ENCODE results near the gene ARMC3. TPM values are rescaled to one million over a fixed set of nuclear protein-coding genes. Genes with fewer than 3 reads are reported as not detected.

ARMC3 gene
- total and polyA plus RNA-seq, 9 of the 15 experiments (the other 6 are each of a cell fraction or from before 2014, with no cell fraction given) = 0.33 to 1.1 (median 0.62) TPM

DNA sequence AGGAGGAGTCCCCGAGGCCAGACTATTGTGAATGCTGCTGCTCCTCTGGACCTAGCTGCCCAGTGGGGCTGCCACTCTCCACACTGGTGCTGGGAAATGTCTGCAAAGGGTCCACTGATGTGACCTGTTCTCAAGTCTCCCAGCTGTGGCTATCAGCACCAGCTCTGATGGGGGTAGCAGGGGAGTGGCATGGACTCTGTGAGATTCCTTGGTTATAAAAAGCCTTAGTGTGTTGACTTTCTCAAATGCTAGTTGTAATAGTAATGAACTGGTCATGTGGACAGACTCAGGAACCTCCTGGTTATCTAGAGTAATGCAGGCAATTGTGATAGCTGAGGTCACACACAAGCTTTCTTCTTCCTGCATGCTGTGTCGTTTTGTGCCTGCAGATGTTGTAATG is 34.1 kb upstream of the ARMC3 start (continued):
- TF ChIP-seq KDM5B (IDR thresholded peaks at IDR 0.05; ENCODE audit: insufficient replicate concordance, low read depth, low read length) (no peak), STAG1 (CRISPR knock-in tag; IDR thresholded peaks at IDR 0.05; ENCODE audit: borderline replicate concordance) (no peak), SAFB2 (IDR thresholded peaks at IDR 0.05; ENCODE audit: borderline replicate concordance, low read depth, low read length, severe bottlenecking) (no peak), FOSL1 (tag; conservative IDR thresholded peaks at IDR 0.05) (no peak), ETV1 (tag; conservative IDR thresholded peaks at IDR 0.05; ENCODE audit: low read depth) (no peak), ZNF175 (CRISPR knock-in tag; IDR thresholded peaks at IDR 0.05; ENCODE audit: low read depth) (no peak)

DNA sequence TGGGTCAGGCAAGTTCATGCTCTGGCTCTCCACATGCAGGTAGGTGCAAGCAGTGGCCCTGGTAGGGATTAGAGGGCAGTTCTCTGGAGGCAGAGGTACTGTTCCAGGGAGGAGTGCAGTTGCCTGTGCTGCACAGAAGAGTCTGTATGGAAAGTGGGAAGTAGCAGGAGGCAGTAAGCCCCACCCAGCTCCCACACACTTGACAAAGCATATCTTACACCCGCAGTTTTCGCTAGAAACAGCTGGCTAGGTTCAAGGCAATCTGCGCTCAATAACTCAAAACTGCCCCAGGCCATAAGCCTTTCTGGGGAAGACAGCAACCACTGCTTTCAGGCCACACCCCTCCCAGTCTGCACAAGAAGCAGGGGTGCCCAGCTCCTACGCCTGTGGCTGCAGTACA is 33.1 kb upstream of the ARMC3 start:
- no peaks in the 10 kb centered on the region for H3K36me3 ChIP-seq (ENCODE audit: control insufficient read depth, insufficient read depth, low read length)
- peaks cover 11 to 17% of the 10 kb centered on the region in 2 experiments; a peak in 4 of 5 replicates for H3K4me1 ChIP-seq (replicated peaks in 1 of 2; ENCODE audit: control insufficient read depth in 2 of 2, insufficient read depth in 2 of 2, low read length in 2 of 2)
- H2AFZ ChIP-seq (ENCODE audit: low read depth, low read length) = no peak overlapping the region
- peak overlapping the region; percentile 38 for H3K4me2 ChIP-seq (ENCODE audit: insufficient read depth, low read length)
- ChIA-PET CTCF (ENCODE audit: low intra/inter-chr PET ratio) (no interaction called here), POLR2A (interaction anchor here (0.6 to 0.7 kb wide), 2 partner anchors 52 to 299 kb away, joined by 3 to 4 read pairs; no protein-coding TSS in a partner anchor)
- H4K20me1 ChIP-seq (replicated peaks; ENCODE audit: control insufficient read depth, insufficient read depth, low read length) = no peaks in the 10 kb centered on the region
- no peak for FAIRE-seq
- ATAC-seq = peak; percentile 87
- no peaks in the 10 kb centered on the region for H3K9me3 ChIP-seq (replicated peaks; ENCODE audit: control insufficient read depth, insufficient read depth, low read depth, low read length)
- WGBS (ENCODE audit: insufficient coverage, low coverage, missing lambda C conversion rate) = 0% methylated on average over 4 of the region's 4 CpGs
- H3K9me1 ChIP-seq (ENCODE audit: control insufficient read depth, insufficient read depth, low read length) = no peaks in the 10 kb centered on the region
- no peaks in the 10 kb centered on the region for H3K79me2 ChIP-seq (ENCODE audit: control insufficient read depth, insufficient read depth, low read length)
- DNase-seq (ENCODE audit: extremely low read depth in 1 of 4, low spot score in 3 of 4) = peak in 2 of 4 experiments; percentile 17 to 75
- H3K4me3 ChIP-seq = no peak overlapping the region
- H3K27me3 ChIP-seq (ENCODE audit: control insufficient read depth in 2 of 2, insufficient read depth in 2 of 2, low read length in 2 of 2) = no peaks in the 10 kb centered on the region
- in situ Hi-C loops (cut with MboI) = no loop called here
- H3K27ac ChIP-seq (ENCODE audit: extremely low read depth, low read depth, low read length) = no peak overlapping the region
- intact Hi-C loops (cut with micrococcal nuclease) = loop anchor here (10.0 kb wide), 1 partner anchor 90 kb away; no protein-coding TSS in a partner anchor
- BruUV-seq (replicated peaks) = no TSS peak
- peak overlapping the region in 1 of 2 experiments; percentile 14; a peak in 2 of 4 replicates for H3K9ac ChIP-seq (ENCODE audit: insufficient read depth in 1 of 2, low read depth in 2 of 2, low read length in 2 of 2)
- TF ChIP-seq ZNF445 (CRISPR knock-in tag; IDR thresholded peaks at IDR 0.05; ENCODE audit: low read depth) (no peak), SMARCE1 (IDR thresholded peaks at IDR 0.05) (0 out of 2 replicates have a peak, but pooled peaks have one; percentile 26), BRD4 (IDR thresholded peaks at IDR 0.05) (no peak), MEIS2 (IDR thresholded peaks at IDR 0.05; ENCODE audit: partially characterized antibody) (peak; percentile 71), DACH1 (IDR thresholded peaks at IDR 0.05; ENCODE audit: partially characterized antibody) (peak; percentile 49), SRF (CRISPR knock-in tag; IDR thresholded peaks at IDR 0.05) (peak in 1 of 2 experiments; percentile 35; a peak in 1 of 4 replicates), HDAC1 (IDR thresholded peaks at IDR 0.05) (0 out of 4 replicates have a peak, but pooled peaks of 1 of the 2 experiments have one; percentile 27), KLF16 (IDR thresholded peaks at IDR 0.05) (peak; percentile 52; the same call in 1 of the 2 replicates), ZKSCAN1 (IDR thresholded peaks at IDR 0.05; ENCODE audit: low read depth, low read length) (no peak), ZNF12 (CRISPR knock-in tag; IDR thresholded peaks at IDR 0.05) (0 out of 2 replicates have a peak, but pooled peaks have one; percentile 14)
- TF ChIP-seq, protein P1, sequence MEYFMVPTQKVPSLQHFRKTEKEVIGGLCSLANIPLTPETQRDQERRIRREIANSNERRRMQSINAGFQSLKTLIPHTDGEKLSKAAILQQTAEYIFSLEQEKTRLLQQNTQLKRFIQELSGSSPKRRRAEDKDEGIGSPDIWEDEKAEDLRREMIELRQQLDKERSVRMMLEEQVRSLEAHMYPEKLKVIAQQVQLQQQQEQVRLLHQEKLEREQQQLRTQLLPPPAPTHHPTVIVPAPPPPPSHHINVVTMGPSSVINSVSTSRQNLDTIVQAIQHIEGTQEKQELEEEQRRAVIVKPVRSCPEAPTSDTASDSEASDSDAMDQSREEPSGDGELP (CRISPR knock-in tag; IDR thresholded peaks at IDR 0.05; ENCODE audit: borderline replicate concordance) = peak; percentile 96
- TF ChIP-seq, protein P2, sequence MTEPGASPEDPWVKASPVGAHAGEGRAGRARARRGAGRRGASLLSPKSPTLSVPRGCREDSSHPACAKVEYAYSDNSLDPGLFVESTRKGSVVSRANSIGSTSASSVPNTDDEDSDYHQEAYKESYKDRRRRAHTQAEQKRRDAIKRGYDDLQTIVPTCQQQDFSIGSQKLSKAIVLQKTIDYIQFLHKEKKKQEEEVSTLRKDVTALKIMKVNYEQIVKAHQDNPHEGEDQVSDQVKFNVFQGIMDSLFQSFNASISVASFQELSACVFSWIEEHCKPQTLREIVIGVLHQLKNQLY (CRISPR knock-in tag; conservative IDR thresholded peaks at IDR 0.05) = no peak
- TF ChIP-seq, protein P3, sequence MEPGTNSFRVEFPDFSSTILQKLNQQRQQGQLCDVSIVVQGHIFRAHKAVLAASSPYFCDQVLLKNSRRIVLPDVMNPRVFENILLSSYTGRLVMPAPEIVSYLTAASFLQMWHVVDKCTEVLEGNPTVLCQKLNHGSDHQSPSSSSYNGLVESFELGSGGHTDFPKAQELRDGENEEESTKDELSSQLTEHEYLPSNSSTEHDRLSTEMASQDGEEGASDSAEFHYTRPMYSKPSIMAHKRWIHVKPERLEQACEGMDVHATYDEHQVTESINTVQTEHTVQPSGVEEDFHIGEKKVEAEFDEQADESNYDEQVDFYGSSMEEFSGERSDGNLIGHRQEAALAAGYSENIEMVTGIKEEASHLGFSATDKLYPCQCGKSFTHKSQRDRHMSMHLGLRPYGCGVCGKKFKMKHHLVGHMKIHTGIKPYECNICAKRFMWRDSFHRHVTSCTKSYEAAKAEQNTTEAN (CRISPR knock-in tag; IDR thresholded peaks at IDR 0.05) = no peak

All from K562 (cell line).